Stimulated activated CD8-positive, alpha-beta memory T cell treated with anti-CD3 and anti-CD28 coated beads, Interleukin-15, amount 100 ng/mL, for 4 hours (primary cell): Measurements from ENCODE around the gene LRP1B.

Experiments used
- DNase-seq, 2 donors: peaks; one replicate each; pipeline ENCODE4 v3.0.0-alpha.2; 2020; ENCODE audit warnings: low read depth in 2 of 2

LRP1B gene

GRCh38 chr2:141440072-141440635 lies 690.7 kb downstream of the LRP1B start:
- no peak for DNase-seq

GRCh38 chr2:141439524-141439923 lies 691.3 kb downstream of the LRP1B start:
- DNase-seq = no peak

- no peak for DNase-seq
Measured at GRCh38 chr2:141438536-141438935, 692.3 kb downstream of the LRP1B start.

GRCh38 chr2:141437521-141437920 lies 693.3 kb downstream of the LRP1B start:
- DNase-seq = no peak

GRCh38 chr2:141423124-141423523 lies 707.7 kb downstream of the LRP1B start:
- DNase-seq = no peak

- no peak for DNase-seq
Measured at GRCh38 chr2:141417246-141417797, 713.5 kb downstream of the LRP1B start.

GRCh38 chr2:141411419-141411818 lies 719.4 kb downstream of the LRP1B start:
- DNase-seq = no peak

GRCh38 chr2:141399270-141399669 lies 731.5 kb downstream of the LRP1B start:
- DNase-seq = no peak

- DNase-seq = no peak
Measured at GRCh38 chr2:141393214-141393545, 737.6 kb downstream of the LRP1B start.

- DNase-seq = no peak
Measured at GRCh38 chr2:141392517-141393213, 738.2 kb downstream of the LRP1B start.

- DNase-seq = no peak
Measured at GRCh38 chr2:141386168-141386567, 744.6 kb downstream of the LRP1B start.

- DNase-seq = no peak
Measured at GRCh38 chr2:141384676-141385075, 746.1 kb downstream of the LRP1B start.

GRCh38 chr2:141381946-141382345 lies 748.9 kb downstream of the LRP1B start:
- no peak for DNase-seq

GRCh38 chr2:141380008-141380979 lies 750.5 kb downstream of the LRP1B start:
- DNase-seq = no peak

GRCh38 chr2:141364821-141365220 lies 766.0 kb downstream of the LRP1B start:
- DNase-seq = no peak

- DNase-seq = no peak
Measured at GRCh38 chr2:141362311-141362710, 768.5 kb downstream of the LRP1B start.

- DNase-seq = no peak
Measured at GRCh38 chr2:141348481-141348880, 782.3 kb downstream of the LRP1B start.

- DNase-seq = no peak
Measured at GRCh38 chr2:141341444-141341843, 789.4 kb downstream of the LRP1B start.

- DNase-seq = no peak
Measured at GRCh38 chr2:141331127-141331526, 799.7 kb downstream of the LRP1B start.

GRCh38 chr2:141329964-141330363 lies 800.9 kb downstream of the LRP1B start:
- DNase-seq = no peak

GRCh38 chr2:141323571-141323970 lies 807.2 kb downstream of the LRP1B start:
- no peak for DNase-seq

- no peak for DNase-seq
Measured at GRCh38 chr2:141317986-141318385, 812.8 kb downstream of the LRP1B start.
